ENCODE measurements around the gene SLC39A6.
"Not testable (repeated sequence)": the region's sequence is repeated elsewhere in the genome, so short reads cannot be mapped to it uniquely, and the experiment has no call there.

Gene SLC39A6

GRCh38 chr18:36094431-36094830, 34.7 kb downstream of the SLC39A6 start:
- no peak for DNase-seq

- not testable (repeated sequence) for DNase-seq
Observed at GRCh38 chr18:36092116-36092515, 37.0 kb downstream of the SLC39A6 start.

GRCh38 chr18:36089001-36089400, 40.1 kb downstream of the SLC39A6 start:
- DNase-seq, result no peak

GRCh38 chr18:36088256-36088655, 40.9 kb downstream of the SLC39A6 start:
- DNase-seq, result no peak

GRCh38 chr18:36086186-36086585, 43.0 kb downstream of the SLC39A6 start:
- no peak for DNase-seq

GRCh38 chr18:36085195-36085594, 43.9 kb downstream of the SLC39A6 start:
- no peak for DNase-seq

GRCh38 chr18:36083729-36084128, 45.4 kb downstream of the SLC39A6 start:
- DNase-seq, result no peak

- not testable (repeated sequence) for DNase-seq
Observed at GRCh38 chr18:36081118-36081517, 48.0 kb downstream of the SLC39A6 start.

- DNase-seq, result no peak
Observed at GRCh38 chr18:36078751-36079529, 50.2 kb downstream of the SLC39A6 start.

- not testable (repeated sequence) for DNase-seq
Observed at GRCh38 chr18:36077764-36078163, 51.4 kb downstream of the SLC39A6 start.

- no peak for DNase-seq
Observed at GRCh38 chr18:36075862-36076587, 53.1 kb downstream of the SLC39A6 start.

- DNase-seq, result no peak
Observed at GRCh38 chr18:36074435-36074834, 54.7 kb downstream of the SLC39A6 start.

- DNase-seq, result no peak
Observed at GRCh38 chr18:36073676-36074075, 55.5 kb downstream of the SLC39A6 start.

- not testable (repeated sequence) for DNase-seq
Observed at GRCh38 chr18:36072406-36072805, 56.7 kb downstream of the SLC39A6 start.

GRCh38 chr18:36067055-36067957, 61.8 kb downstream of the SLC39A6 start, which contains the start of gene RPRD1A:
Gene RPRD1A (minus strand): TSS chr18:36067559. CDS start chr18:36067404, 155 bp downstream.
- peak; percentile 99 for DNase-seq

GRCh38 chr18:36066686-36067054, 62.5 kb downstream of the SLC39A6 start:
- no peak for DNase-seq

GRCh38 chr18:36066001-36066400, 63.1 kb downstream of the SLC39A6 start:
- no peak for DNase-seq

GRCh38 chr18:36064809-36065079, 64.4 kb downstream of the SLC39A6 start:
- not testable (repeated sequence) for DNase-seq

GRCh38 chr18:36064027-36064808, 64.9 kb downstream of the SLC39A6 start:
- no peak for DNase-seq

- no peak for DNase-seq
Observed at GRCh38 chr18:36058674-36059073, 70.5 kb downstream of the SLC39A6 start.

Measured in NCI-H1105 (cell line).